H9 (cell line): ENCODE measurements around the gene UBE2Z. TPM values are rescaled to one million over a fixed set of nuclear protein-coding genes. Genes with fewer than 3 reads are reported as not detected.

Experiments used
- DNase-seq: peaks from one replicate; pipeline ENCODE4 v3.0.0-alpha.2; 2017
- H2AFZ ChIP-seq: one replicate; pipeline ENCODE4 v1.6.1; 2013; ENCODE audit warnings: mild to moderate bottlenecking, low read length, control low read depth, moderate library complexity
- H2AK5ac ChIP-seq: 2 replicates; pipeline ENCODE4 v1.6.1; 2013; ENCODE audit warnings: low read length, control low read depth, mixed read lengths; ENCODE audit not compliant: insufficient read length
- H2BK120ac ChIP-seq: one replicate; pipeline ENCODE4 v1.6.1; 2013; ENCODE audit warnings: low read depth, mild to moderate bottlenecking, low read length, control low read depth, inconsistent platforms; ENCODE audit not compliant: poor library complexity, severe bottlenecking
- H2BK12ac ChIP-seq: 2 replicates; pipeline ENCODE4 v1.6.1; 2013; ENCODE audit warnings: low read length, control low read depth, mixed read lengths, low read depth; ENCODE audit not compliant: insufficient read length
- H2BK15ac ChIP-seq: 2 replicates; pipeline ENCODE4 v1.6.1; 2013; ENCODE audit warnings: low read depth, low read length, control low read depth
- H2BK20ac ChIP-seq: one replicate; pipeline ENCODE4 v1.6.1; 2013; ENCODE audit warnings: low read depth, mild to moderate bottlenecking, low read length, control low read depth, inconsistent platforms; ENCODE audit not compliant: poor library complexity, severe bottlenecking
- H2BK5ac ChIP-seq: 2 replicates; pipeline ENCODE4 v1.6.1; 2013; ENCODE audit warnings: low read length, control low read depth, mixed read lengths; ENCODE audit not compliant: insufficient read length
- H3K14ac ChIP-seq: 2 replicates; pipeline ENCODE4 v1.6.1; 2013; ENCODE audit warnings: low read length, control low read depth; ENCODE audit not compliant: insufficient read depth
- H3K18ac ChIP-seq: 2 replicates; pipeline ENCODE4 v1.6.1; 2013; ENCODE audit warnings: low read depth, mild to moderate bottlenecking, mixed read lengths, low read length, control low read depth; ENCODE audit not compliant: insufficient read length
- H3K23ac ChIP-seq: 2 replicates; pipeline ENCODE4 v1.6.1; 2013; ENCODE audit warnings: low read length, control low read depth, mixed read lengths, low read depth; ENCODE audit not compliant: insufficient read length
- H3K23me2 ChIP-seq: 2 replicates; pipeline ENCODE4 v1.6.1; 2013; ENCODE audit warnings: low read depth, mild to moderate bottlenecking, mixed read lengths, low read length, control low read depth; ENCODE audit not compliant: insufficient read length, poor library complexity, severe bottlenecking
- H3K27ac ChIP-seq: 2 replicates; pipeline ENCODE4 v1.5.1; 2013; ENCODE audit warnings: low read length, control low read depth, mixed read lengths, low read depth; ENCODE audit not compliant: insufficient read length
- H3K27me3 ChIP-seq: 2 replicates; pipeline ENCODE4 v1.6.1; 2013; ENCODE audit warnings: low read length, control low read depth, inconsistent platforms; ENCODE audit not compliant: insufficient read depth
- H3K4ac ChIP-seq: 2 replicates; pipeline ENCODE4 v1.6.1; 2013; ENCODE audit warnings: low read depth, mild to moderate bottlenecking, control low read depth, inconsistent platforms, low read length, moderate library complexity
- H3K4me1 ChIP-seq: 2 replicates; pipeline ENCODE4 v1.6.1; 2013; ENCODE audit warnings: low read length, control low read depth, inconsistent platforms; ENCODE audit not compliant: insufficient read depth
- H3K4me2 ChIP-seq: 2 replicates; pipeline ENCODE4 v1.6.1; 2013; ENCODE audit warnings: low read length, control low read depth, mixed read lengths; ENCODE audit not compliant: insufficient read length, insufficient read depth
- H3K56ac ChIP-seq: 2 replicates; pipeline ENCODE4 v1.6.1; 2013; ENCODE audit warnings: low read depth, mild to moderate bottlenecking, mixed read lengths, low read length, control low read depth; ENCODE audit not compliant: insufficient read length
- H3K79me1 ChIP-seq: 2 replicates; pipeline ENCODE4 v1.6.1; 2013; ENCODE audit warnings: low read depth, mild to moderate bottlenecking, moderate library complexity, low read length, control low read depth, inconsistent platforms; ENCODE audit not compliant: insufficient read depth, poor library complexity, severe bottlenecking
- H3K79me2 ChIP-seq: 2 replicates; pipeline ENCODE4 v1.6.1; 2013; ENCODE audit warnings: low read length, control low read depth, inconsistent platforms; ENCODE audit not compliant: insufficient read depth
- H3K9ac ChIP-seq: 2 replicates; pipeline ENCODE4 v1.6.1; 2013; ENCODE audit warnings: low read length, control low read depth, mixed read lengths; ENCODE audit not compliant: insufficient read length; ENCODE audit errors: extremely low read depth
- H3K9me3 ChIP-seq: one replicate; pipeline ENCODE4 v1.6.1; 2013; ENCODE audit warnings: low read depth, low read length, inconsistent platforms; ENCODE audit not compliant: control insufficient read depth
- H3T11ph ChIP-seq: one replicate; pipeline ENCODE4 v1.6.1; 2013; ENCODE audit warnings: mild to moderate bottlenecking, low read length, control low read depth, inconsistent platforms
- H4K20me1 ChIP-seq: one replicate; pipeline ENCODE4 v1.6.1; 2013; ENCODE audit not compliant: control insufficient read depth, insufficient read length, insufficient read depth
- H4K5ac ChIP-seq: 2 replicates; pipeline ENCODE4 v1.6.1; 2013; ENCODE audit warnings: low read depth, mild to moderate bottlenecking, mixed read lengths, low read length, control low read depth; ENCODE audit not compliant: insufficient read length
- H4K8ac ChIP-seq: replicated peaks from 2 replicates; pipeline ENCODE4 v1.6.1; 2013; ENCODE audit warnings: low read length, control low read depth, mixed read lengths, low read depth; ENCODE audit not compliant: insufficient read length
- H4K91ac ChIP-seq: 2 replicates; pipeline ENCODE4 v1.6.1; 2013; ENCODE audit warnings: low read depth, mild to moderate bottlenecking, moderate library complexity, mixed read lengths, low read length, control low read depth; ENCODE audit not compliant: insufficient read length
- H3K27ac Mint-ChIP-seq, 3 experiments: 2 replicates in 2 of 3; 3 replicates in 1 of 3; pipeline ENCODE4 v1.8.0; 2020 to 2021; ENCODE audit warnings: mixed read lengths in 3 of 3, mild to moderate bottlenecking in 1 of 3, moderate library complexity in 1 of 3
- H3K27me3 Mint-ChIP-seq: 2 replicates; pipeline ENCODE4 v1.8.0; 2021; ENCODE audit warnings: low read depth, mild to moderate bottlenecking, moderate library complexity, mixed read lengths
- H3K36me3 Mint-ChIP-seq, 3 experiments: 2 replicates in 2 of 3; 3 replicates in 1 of 3; pipeline ENCODE4 v1.8.0; 2020 to 2021; ENCODE audit warnings: low read depth in 3 of 3, mixed read lengths in 3 of 3; ENCODE audit not compliant: insufficient read depth in 1 of 3
- H3K4me1 Mint-ChIP-seq, 2 experiments: 2 replicates each; pipeline ENCODE4 v1.8.0; 2020; ENCODE audit warnings: mixed read lengths in 2 of 2
- H3K4me3 Mint-ChIP-seq, 2 experiments: 2 replicates in 1 of 2; 3 replicates in 1 of 2; pipeline ENCODE4 v1.8.0; 2020 to 2021; ENCODE audit warnings: mild to moderate bottlenecking in 2 of 2, mixed read lengths in 2 of 2, moderate library complexity in 1 of 2
- H3K9me3 Mint-ChIP-seq, 2 experiments: 2 replicates in 1 of 2; 3 replicates in 1 of 2; pipeline ENCODE4 v1.8.0; 2020; ENCODE audit warnings: mild to moderate bottlenecking in 2 of 2, mixed read lengths in 2 of 2, moderate library complexity in 1 of 2
- WGBS: extraction: QIAGEN DNeasy Blood & Tissue Kit; methylation state at CpG from one replicate; pipeline ENCODE4 v1.1.7; 2013; ENCODE audit warnings: missing lambda C conversion rate, low lambda C conversion rate, mixed read lengths; ENCODE audit not compliant: insufficient read length; ENCODE audit errors: extremely low coverage; 5-methylcytosine and 5-hydroxymethylcytosine counted together
- total RNA-seq: library from RNA; stranded (reverse); gene quantifications from 2 replicates; pipeline ENCODE4 v1.2.1, GENCODE V29; 2021
- TF ChIP-seq, protein P1 (sequence below): fragments of 200-600 bp; sonication (generic); conservative IDR thresholded peaks from 3 replicates; pipeline ENCODE4 v1.8.0; 2021; ENCODE audit warnings: antibody characterized with exemption, mild to moderate bottlenecking

The UBE2Z gene
- total RNA-seq, 1 experiment from 2014 or later, result 80.0 TPM

DNA sequence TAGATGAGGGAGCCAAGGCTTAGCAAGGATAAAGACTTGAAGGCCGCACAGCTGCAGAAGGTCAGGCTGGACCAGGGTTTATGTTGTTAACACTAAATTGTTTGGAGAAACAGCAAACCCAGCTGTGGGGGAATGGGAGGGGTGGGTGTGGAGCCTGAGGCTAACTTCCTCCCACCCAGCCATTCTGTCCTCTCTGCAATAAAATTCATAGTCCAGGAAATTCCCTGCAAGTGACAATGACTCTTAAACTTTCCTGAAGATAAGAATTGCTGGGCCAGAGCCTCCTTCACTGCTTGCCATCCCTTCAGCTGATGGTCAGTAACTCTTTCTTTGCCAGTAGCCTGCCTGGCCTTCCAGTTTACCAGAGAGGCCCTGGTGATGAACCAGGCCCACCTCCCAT is 35.0 kb upstream of the UBE2Z start:
- peaks cover 9 to 10% of the 10 kb centered on the region in 2 experiments for H3K4me1 Mint-ChIP-seq
- Histone ChIP-seq H3K18ac (no peak overlapping the region), H3K23me2 (no peaks in the 10 kb centered on the region), H3K79me1 (no peaks in the 10 kb centered on the region), H3K56ac (no peak overlapping the region), H2BK15ac (no peak overlapping the region), H2BK120ac (no peak overlapping the region), H3K79me2 (no peaks in the 10 kb centered on the region), H2BK12ac (no peak overlapping the region), H3K4ac (no peak overlapping the region), H4K91ac (no peak overlapping the region), H3K14ac (no peak overlapping the region), H3K9me3 (no peaks in the 10 kb centered on the region), H4K20me1 (no peaks in the 10 kb centered on the region), H3K9ac (no peak overlapping the region), H3K4me1 (no peaks in the 10 kb centered on the region; the same call in 1 of the 2 replicates), H2BK5ac (no peak overlapping the region), H2AK5ac (no peak overlapping the region), H3K4me2 (no peak overlapping the region), H3T11ph (no peak overlapping the region), H3K27ac (no peak overlapping the region), H2AFZ (no peak overlapping the region), H4K8ac (no peak overlapping the region), H4K5ac (no peak overlapping the region), H3K23ac (no peak overlapping the region), H3K27me3 (no peaks in the 10 kb centered on the region), H2BK20ac (no peak overlapping the region)
- TF ChIP-seq, protein P1, sequence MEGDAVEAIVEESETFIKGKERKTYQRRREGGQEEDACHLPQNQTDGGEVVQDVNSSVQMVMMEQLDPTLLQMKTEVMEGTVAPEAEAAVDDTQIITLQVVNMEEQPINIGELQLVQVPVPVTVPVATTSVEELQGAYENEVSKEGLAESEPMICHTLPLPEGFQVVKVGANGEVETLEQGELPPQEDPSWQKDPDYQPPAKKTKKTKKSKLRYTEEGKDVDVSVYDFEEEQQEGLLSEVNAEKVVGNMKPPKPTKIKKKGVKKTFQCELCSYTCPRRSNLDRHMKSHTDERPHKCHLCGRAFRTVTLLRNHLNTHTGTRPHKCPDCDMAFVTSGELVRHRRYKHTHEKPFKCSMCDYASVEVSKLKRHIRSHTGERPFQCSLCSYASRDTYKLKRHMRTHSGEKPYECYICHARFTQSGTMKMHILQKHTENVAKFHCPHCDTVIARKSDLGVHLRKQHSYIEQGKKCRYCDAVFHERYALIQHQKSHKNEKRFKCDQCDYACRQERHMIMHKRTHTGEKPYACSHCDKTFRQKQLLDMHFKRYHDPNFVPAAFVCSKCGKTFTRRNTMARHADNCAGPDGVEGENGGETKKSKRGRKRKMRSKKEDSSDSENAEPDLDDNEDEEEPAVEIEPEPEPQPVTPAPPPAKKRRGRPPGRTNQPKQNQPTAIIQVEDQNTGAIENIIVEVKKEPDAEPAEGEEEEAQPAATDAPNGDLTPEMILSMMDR, result no peak
- no CpG with 5 or more reads among the region's 1 CpG for WGBS
- H3K9me3 Mint-ChIP-seq, result no peaks in the 10 kb centered on the region
- peaks cover 26% of the 10 kb centered on the region for H3K27me3 Mint-ChIP-seq
- H3K27ac Mint-ChIP-seq, result no peak overlapping the region
- no peak for DNase-seq
- no peaks in the 10 kb centered on the region for H3K36me3 Mint-ChIP-seq
- no peak overlapping the region for H3K4me3 Mint-ChIP-seq
